ENCODE data around the gene RGS18.
"Not testable (repeated sequence)": the region's sequence is repeated elsewhere in the genome, so short reads cannot be mapped to it uniquely, and the experiment has no call there.

RGS18 gene

GRCh38 chr1:192161976-192162375 lies 3.7 kb downstream of the RGS18 start:
- no peak for DNase-seq (ENCODE audit: low read depth)
- no peak overlapping the region for H3K4me3 ChIP-seq (ENCODE audit: low read depth, low read length)
- no peak for TF ChIP-seq CTCF (conservative IDR thresholded peaks at IDR 0.05; ENCODE audit: low read depth, low read length)

- no peak overlapping the region for H3K4me3 ChIP-seq (ENCODE audit: low read depth, low read length)
- no peak for TF ChIP-seq CTCF (conservative IDR thresholded peaks at IDR 0.05; ENCODE audit: low read depth, low read length)
- no peak for DNase-seq (ENCODE audit: low read depth)
Observed at GRCh38 chr1:192162376-192162775, 4.1 kb downstream of the RGS18 start.

GRCh38 chr1:192165002-192165401 lies 6.7 kb downstream of the RGS18 start:
- DNase-seq (ENCODE audit: low read depth), result not testable (repeated sequence)

GRCh38 chr1:192167011-192167410 lies 8.7 kb downstream of the RGS18 start:
- H3K4me3 ChIP-seq (ENCODE audit: low read depth, low read length), result no peak overlapping the region
- no peak for TF ChIP-seq CTCF (conservative IDR thresholded peaks at IDR 0.05; ENCODE audit: low read depth, low read length)
- no peak for DNase-seq (ENCODE audit: low read depth)

More at GRCh38 chr1:192165002-192165401, 6.7 kb downstream of the RGS18 start:
- H3K4me3 ChIP-seq (ENCODE audit: low read depth, low read length), result not testable (repeated sequence)

GRCh38 chr1:192167911-192168700 lies 9.8 kb downstream of the RGS18 start:
- no peak for TF ChIP-seq CTCF (conservative IDR thresholded peaks at IDR 0.05; ENCODE audit: low read depth, low read length)
- DNase-seq (ENCODE audit: low read depth), result peak; percentile 38
- H3K4me3 ChIP-seq (ENCODE audit: low read depth, low read length), result no peak overlapping the region

GRCh38 chr1:192168964-192169363 lies 10.7 kb downstream of the RGS18 start:
- TF ChIP-seq CTCF (conservative IDR thresholded peaks at IDR 0.05; ENCODE audit: low read depth, low read length), result no peak
- no peak overlapping the region for H3K4me3 ChIP-seq (ENCODE audit: low read depth, low read length)
- no peak for DNase-seq (ENCODE audit: low read depth)

- TF ChIP-seq CTCF (conservative IDR thresholded peaks at IDR 0.05; ENCODE audit: low read depth, low read length), result no peak
- peak; percentile 11 for DNase-seq (ENCODE audit: low read depth)
- H3K4me3 ChIP-seq (ENCODE audit: low read depth, low read length), result no peak overlapping the region
Observed at GRCh38 chr1:192170196-192170984, 12.1 kb downstream of the RGS18 start.
